Measurements from ENCODE around the gene ADAMTS7. TPM values are rescaled to one million over a fixed set of nuclear protein-coding genes. Genes with fewer than 3 reads are reported as not detected.

Gene ADAMTS7
- total RNA-seq, 1 donor from 2014 or later, result 27.4 TPM

DNA sequence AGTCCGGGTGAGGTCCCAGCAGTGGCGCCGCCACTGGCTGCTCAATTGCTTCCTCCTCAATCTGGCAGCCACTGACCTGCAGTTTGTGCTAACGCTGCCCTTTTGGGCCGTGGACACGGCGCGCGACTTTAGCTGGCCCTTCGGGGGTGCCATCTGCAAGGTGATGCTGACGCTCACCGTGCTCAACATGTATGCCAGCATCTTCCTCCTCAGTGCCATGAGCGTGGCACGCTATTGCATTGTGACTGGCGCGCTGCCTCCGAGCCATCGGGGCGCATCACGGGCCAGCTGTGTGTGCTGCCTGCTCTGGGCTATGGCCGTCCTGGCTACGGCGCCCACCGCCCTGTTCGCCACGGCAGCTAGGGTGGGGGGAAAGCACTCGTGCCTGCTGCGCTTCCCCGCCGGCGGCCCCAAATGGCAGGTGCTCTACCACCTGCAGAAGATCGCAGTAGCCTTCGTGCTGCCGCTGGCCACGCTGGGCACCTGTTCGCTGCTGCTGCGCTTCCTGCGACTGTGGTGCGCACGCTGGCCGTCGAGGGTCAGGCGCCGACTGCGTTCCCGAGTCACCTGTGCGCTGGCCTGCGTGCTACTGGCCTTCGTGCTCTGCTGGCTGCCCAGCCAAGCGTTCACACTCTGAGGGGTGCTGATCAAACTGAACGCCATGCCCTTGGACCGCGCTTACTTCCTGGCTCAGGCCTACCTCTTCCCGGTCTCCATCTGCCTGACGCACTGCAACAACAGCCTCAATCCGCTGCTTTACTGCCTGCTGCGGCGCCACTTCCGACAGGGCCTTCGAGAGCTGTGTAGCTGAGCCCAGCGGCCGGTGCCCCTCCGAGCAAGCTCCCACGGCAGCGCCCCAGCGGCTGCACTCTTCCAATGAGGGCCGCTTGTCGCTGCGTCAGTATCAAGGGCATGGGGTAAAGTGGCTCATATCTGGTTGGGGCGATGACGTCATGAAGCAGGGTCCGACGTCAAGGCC lies 20.3 kb upstream of the ADAMTS7 start:
- Histone ChIP-seq H3K27me3 (ENCODE audit: control insufficient read depth, insufficient read depth, low read length) (peaks cover 16% of the 10 kb centered on the region), H3K36me3 (ENCODE audit: control insufficient read depth, insufficient read depth, low read length) (no peaks in the 10 kb centered on the region), H3K4me3 (ENCODE audit: low read depth, low read length) (no peak overlapping the region)
- DNase-seq (ENCODE audit: low read depth), result no peak
- TF ChIP-seq, protein P1, sequence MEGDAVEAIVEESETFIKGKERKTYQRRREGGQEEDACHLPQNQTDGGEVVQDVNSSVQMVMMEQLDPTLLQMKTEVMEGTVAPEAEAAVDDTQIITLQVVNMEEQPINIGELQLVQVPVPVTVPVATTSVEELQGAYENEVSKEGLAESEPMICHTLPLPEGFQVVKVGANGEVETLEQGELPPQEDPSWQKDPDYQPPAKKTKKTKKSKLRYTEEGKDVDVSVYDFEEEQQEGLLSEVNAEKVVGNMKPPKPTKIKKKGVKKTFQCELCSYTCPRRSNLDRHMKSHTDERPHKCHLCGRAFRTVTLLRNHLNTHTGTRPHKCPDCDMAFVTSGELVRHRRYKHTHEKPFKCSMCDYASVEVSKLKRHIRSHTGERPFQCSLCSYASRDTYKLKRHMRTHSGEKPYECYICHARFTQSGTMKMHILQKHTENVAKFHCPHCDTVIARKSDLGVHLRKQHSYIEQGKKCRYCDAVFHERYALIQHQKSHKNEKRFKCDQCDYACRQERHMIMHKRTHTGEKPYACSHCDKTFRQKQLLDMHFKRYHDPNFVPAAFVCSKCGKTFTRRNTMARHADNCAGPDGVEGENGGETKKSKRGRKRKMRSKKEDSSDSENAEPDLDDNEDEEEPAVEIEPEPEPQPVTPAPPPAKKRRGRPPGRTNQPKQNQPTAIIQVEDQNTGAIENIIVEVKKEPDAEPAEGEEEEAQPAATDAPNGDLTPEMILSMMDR (IDR thresholded peaks at IDR 0.05; ENCODE audit: insufficient read depth, low read length, poor library complexity, severe bottlenecking), result no peak

DNA sequence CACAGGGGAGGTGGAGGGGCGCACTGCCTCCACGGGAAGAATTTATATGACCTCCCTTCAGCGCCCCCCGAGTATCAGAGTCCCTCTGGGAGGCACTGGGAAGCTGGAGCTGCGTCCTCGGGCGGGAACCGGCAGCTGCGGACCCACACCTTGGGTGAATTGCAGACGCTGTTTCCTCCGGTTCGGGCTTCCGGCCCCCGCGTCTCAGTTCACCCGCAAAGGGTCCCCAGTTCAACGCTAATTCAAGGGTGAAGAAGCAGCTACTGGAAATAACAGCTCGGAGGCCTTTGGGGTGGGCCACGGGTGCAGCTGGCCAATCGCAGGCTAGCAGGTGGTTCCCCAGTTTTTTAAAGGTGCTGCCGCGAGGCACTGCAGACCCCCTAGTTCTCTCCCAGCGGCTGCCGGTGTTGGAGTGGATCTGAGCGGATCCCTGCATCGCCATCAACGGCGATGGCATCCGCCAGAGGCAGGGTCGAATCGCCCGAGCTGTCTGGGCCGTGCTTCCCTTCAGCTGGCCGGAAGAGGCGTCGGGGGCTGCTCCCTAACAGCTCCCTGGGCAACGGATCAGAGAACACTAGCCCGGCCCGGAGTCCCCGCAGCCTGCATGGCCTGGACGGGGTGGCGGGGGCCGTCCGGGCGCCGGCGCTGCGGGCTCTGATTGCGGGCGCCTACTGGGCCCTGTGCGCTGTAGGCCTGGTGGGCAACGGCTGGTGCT lies 19.4 kb upstream of the ADAMTS7 start:
- no peak for DNase-seq (ENCODE audit: low read depth)
- peaks cover 16% of the 10 kb centered on the region for H3K27me3 ChIP-seq (ENCODE audit: control insufficient read depth, insufficient read depth, low read length)
- H3K36me3 ChIP-seq (ENCODE audit: control insufficient read depth, insufficient read depth, low read length), result no peaks in the 10 kb centered on the region
- H3K4me3 ChIP-seq (ENCODE audit: low read depth, low read length), result no peak overlapping the region
- TF ChIP-seq, protein P1 (IDR thresholded peaks at IDR 0.05; ENCODE audit: insufficient read depth, low read length, poor library complexity, severe bottlenecking), result no peak

DNA sequence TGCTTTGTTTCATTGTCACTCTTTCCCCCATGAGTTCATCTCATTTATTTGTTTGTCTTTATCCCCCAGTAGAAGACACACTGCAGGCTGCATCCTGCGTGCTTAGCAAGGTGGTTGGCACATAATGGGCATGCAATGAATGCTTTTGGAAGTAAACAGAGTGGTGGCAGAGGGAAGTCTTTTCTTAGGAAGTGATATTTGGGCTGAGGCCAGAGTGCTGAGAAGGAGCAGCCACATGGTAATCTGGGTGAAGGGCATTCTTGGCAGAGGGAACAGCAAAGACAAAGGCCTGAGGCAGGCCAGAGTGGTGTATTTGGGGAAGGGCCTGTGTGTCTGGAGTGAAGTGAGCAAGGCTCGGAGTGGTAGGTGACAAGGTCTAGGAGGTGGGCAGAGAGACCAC lies 17.7 kb upstream of the ADAMTS7 start:
- no peak overlapping the region for H3K4me3 ChIP-seq (ENCODE audit: low read depth, low read length)
- TF ChIP-seq, protein P1 (IDR thresholded peaks at IDR 0.05; ENCODE audit: insufficient read depth, low read length, poor library complexity, severe bottlenecking), result no peak
- H3K36me3 ChIP-seq (ENCODE audit: control insufficient read depth, insufficient read depth, low read length), result no peaks in the 10 kb centered on the region
- no peak for DNase-seq (ENCODE audit: low read depth)
- peaks cover 16% of the 10 kb centered on the region for H3K27me3 ChIP-seq (ENCODE audit: control insufficient read depth, insufficient read depth, low read length)

DNA sequence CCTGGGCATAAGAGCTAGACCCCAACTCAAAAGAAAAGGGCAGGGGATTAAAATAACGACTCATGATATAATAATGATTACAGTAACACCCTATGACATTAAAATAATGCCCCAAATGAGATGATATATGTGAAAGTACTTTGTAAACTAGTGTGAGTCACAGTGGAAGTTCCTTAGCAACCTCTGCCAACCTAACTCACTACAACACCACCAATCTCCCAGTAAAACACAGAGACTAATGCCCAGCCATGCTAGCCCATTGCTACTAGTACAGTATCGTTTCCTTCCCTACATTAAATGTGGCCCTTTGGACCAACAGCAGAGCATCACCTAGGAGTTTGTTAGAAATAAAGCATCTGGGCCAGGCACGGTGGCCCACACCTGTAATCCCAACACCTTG lies 11.2 kb upstream of the ADAMTS7 start:
- no peak for DNase-seq (ENCODE audit: low read depth)
- Histone ChIP-seq H3K27me3 (ENCODE audit: control insufficient read depth, insufficient read depth, low read length) (no peaks in the 10 kb centered on the region), H3K36me3 (ENCODE audit: control insufficient read depth, insufficient read depth, low read length) (no peaks in the 10 kb centered on the region), H3K4me3 (ENCODE audit: low read depth, low read length) (no peak overlapping the region)
- TF ChIP-seq, protein P1 (IDR thresholded peaks at IDR 0.05; ENCODE audit: insufficient read depth, low read length, poor library complexity, severe bottlenecking), result no peak

DNA sequence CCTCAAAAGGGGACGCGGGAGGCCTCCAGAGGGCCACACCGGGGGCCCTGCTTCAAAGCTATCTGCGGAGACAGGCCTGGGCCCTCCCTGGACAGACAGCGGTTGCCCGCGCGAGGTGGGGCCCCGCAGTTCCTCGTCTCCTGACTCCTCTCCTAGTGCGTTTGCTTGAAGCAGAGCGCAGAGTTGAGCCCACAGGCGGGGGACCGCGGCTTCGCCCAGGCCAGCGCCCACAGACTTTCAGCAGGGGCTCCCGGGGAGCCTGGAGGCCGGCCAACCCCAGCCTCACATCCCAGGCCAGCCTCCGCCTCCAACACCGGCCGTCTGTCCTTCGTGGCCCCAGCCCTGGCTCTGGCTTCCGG lies 540 bp upstream of the ADAMTS7 start:
- DNase-seq (ENCODE audit: low read depth), result no peak
- TF ChIP-seq, protein P1 (IDR thresholded peaks at IDR 0.05; ENCODE audit: insufficient read depth, low read length, poor library complexity, severe bottlenecking), result no peak
- Histone ChIP-seq H3K27me3 (ENCODE audit: control insufficient read depth, insufficient read depth, low read length) (no peaks in the 10 kb centered on the region), H3K36me3 (ENCODE audit: control insufficient read depth, insufficient read depth, low read length) (no peaks in the 10 kb centered on the region), H3K4me3 (ENCODE audit: low read depth, low read length) (peak overlapping the region; percentile 30)
